ENCODE results near the gene PRIMA1.

Gene PRIMA1

DNA sequence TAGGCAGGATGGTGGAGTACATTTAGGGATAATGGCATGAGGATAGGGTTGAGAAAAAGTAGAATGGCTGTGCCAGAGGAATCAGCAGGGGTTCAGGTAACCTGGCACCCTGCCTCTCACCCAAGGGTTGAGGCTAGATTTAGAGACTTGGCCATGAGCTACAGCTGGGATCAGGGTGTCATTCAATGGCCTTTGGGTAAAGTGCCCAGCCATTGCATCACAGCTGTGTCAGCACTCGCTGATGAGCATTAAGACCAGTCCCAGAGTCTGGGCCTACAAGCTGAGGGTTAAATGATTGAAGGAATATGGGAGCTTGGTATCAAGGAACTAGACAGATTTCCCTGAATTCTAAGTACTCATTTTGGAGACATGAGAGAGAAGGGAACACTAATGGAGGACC is 113.9 kb downstream of the PRIMA1 start:
- DNase-seq (ENCODE audit: low read depth): no peak

DNA sequence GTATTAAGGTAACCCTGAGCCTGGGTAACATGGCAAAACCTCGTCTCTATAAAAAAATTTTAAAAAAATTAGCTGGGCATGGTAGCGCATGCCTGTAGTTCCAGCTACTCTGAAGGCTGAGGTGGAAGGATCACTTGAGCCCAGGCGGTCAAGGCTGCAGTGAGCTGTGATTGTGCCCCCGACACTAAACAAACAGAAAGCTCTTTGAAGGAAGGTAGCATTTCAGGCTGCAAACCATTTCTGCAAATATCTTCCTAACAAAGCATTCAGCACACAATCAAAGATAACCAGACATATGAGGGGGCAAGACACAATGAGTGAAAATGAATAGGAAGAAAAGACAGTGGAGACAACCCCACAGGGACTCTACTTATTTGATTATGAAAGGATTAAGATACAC is 118.7 kb downstream of the PRIMA1 start:
- DNase-seq (ENCODE audit: low read depth): no peak
